Measurements from ENCODE around the gene UMAD1.

DNA sequence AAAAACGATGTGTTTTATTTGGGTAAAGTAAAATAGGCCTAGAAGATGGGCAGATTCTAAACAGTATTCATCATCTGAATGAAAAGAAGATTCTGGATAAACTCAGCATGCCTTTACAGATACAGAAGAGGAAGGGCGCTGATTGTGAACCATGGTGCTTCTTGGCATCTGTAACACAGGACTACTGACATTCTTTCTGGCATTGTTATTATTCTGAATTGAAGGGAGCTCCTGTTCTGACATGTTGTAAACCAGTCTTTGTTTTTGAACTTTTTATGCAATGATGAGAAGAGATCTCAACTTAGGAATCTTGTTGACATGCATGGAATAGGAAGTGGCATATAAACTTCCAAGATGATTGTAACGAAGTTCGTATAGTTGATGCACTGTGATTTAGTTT lies 64.3 kb downstream of the UMAD1 start:
- no peak for TF ChIP-seq POLR2AphosphoS5 (IDR thresholded peaks at IDR 0.05; ENCODE audit: low read depth, low read length)
- TF ChIP-seq POLR2A (IDR thresholded peaks at IDR 0.05; ENCODE audit: low read depth, low read length): no peak
- TF ChIP-seq TAF1 (IDR thresholded peaks at IDR 0.05; ENCODE audit: borderline replicate concordance, low read depth, low read length): no peak
